HG03159 (cell line): ENCODE results near the gene LDLRAD4.

ENCODE experiments used
- ATAC-seq: cut with Tn5 transposase; IDR thresholded peaks from one replicate; pipeline ENCODE4 v1.9.1; 2021; ENCODE audit warnings: mild to moderate bottlenecking, moderate library complexity; ENCODE audit not compliant: unreplicated experiment

Gene LDLRAD4

DNA sequence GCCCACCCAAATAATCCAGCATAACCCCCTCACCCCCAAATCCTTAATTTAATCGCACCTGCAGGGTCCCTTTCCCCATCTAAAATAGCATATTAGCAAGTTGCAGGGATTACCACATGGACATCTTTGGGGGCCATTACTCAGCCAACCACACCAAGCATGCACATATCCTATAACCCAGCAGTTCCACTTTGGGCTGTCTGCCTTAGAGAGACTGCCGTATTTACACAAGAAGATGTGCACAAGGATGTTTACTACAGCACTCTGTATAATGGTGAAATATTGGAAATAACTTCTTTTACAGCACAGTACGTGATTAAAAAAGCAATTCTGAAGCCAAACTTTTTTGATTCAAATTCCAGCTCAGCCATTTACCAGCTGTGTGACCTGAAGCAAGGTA lies 17.3 kb upstream of the LDLRAD4 start:
- no peak for ATAC-seq

DNA sequence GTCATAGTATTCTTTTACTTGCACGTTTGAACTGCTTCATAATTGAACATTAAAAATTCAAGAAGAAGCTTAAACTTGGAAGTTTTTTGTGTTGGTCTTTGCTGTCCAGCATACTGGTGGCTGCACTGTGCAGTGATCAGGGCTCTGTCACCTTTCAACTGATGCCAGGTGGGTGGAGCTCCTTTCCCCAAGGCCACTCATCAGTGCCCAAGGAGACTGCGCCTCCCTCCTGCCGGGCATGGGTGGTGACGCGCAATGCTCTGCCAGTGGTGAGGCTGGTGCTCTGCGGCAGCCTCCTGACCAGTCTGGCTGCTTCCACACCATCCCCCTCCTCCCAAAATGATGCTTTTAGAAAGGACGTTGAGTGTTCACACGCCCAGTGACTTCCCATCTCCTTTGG lies 16.0 kb upstream of the LDLRAD4 start:
- ATAC-seq: no peak

DNA sequence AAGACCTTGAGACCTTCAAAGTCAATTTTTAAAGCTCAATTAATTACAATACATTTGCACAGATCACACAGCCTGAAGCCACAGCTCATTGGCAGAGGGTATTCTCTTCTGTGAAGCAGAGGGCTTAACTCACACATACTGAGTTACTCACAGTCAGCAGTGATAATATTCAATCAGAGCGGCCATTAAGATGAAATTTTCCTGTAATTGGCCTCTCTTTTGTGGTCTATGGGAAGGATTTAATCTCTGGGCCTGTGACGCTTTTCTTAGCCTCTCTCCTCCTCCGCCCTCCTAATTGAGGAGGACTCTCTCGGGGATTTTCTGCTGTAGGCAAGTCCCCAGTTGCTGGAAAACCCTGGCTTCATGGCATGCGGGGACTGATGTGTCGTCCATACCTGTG lies 12.3 kb upstream of the LDLRAD4 start:
- no peak for ATAC-seq

DNA sequence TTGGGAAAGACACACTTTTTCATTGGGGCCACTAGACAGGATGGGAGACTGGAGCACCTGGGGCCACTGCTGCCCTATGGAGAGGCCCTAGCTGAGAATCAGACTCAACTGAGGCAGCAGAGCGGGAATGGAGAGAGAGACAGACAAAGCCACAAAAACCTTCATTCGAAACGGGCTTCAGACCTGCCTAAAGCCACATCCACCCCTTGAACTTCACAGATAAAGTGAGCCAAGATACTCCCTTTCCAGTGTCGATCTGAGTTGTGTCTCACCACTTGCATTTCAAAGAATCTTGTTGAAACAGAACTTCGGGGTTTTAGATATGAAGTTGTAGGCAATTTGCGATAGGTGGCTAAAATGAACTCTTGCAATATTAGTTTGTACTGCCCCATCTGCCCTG lies 11.3 kb upstream of the LDLRAD4 start:
- ATAC-seq: no peak

DNA sequence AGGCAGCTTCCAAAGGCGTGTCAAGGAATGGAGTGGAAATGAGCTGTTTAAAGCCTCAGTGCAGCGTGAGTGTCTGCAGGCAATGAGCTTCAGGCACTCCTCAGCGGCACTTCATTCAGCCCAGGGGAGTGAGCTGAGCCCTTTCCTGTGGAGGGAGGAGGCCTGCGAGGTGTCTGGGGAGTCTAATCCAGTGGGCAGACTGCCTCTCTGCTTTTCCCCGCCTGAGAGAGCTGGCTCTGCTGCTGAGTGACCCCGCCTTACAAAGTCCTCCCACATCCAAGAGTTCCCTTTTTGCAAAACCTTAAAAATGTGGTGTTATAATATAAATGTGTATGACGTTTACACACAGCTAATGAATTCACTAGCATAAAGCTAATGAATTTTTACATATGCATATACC lies 7.0 kb upstream of the LDLRAD4 start:
- ATAC-seq: no peak

DNA sequence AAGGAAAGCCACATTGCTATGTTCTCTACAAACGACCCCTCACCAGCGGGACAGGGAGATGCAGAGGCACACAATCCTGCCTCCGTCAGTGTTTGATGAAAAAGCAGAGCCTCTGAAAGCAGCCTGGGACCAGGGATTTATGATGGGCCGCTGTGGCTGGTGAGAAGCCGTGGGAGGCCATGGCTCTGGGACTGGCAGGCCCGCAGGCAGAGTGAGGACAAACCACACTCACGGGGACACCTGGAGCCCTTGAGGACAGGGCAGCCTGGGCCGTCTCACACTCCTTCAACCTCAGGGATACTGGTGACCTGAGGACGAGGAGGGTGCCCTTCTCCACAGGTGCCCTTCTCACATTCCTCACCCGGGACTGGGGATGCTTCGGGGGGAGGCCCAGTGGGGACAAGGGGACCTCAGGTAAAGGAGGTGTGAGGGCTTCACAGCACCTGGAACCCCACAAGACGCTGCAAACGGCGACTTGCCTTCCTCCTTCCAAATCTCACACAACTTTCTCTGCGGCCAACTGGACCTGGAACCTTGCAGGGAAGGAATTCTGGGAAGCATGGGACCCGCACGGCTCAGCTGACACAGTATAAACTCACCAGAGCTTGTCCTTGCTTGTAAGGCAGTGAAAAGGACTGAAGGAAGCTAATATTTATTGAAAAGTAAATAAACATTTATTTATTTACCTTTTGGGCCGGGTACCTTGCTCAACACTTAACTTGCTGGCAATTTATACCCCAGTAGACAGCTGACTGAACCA lies 5.3 kb upstream of the LDLRAD4 start:
- no peak for ATAC-seq

DNA sequence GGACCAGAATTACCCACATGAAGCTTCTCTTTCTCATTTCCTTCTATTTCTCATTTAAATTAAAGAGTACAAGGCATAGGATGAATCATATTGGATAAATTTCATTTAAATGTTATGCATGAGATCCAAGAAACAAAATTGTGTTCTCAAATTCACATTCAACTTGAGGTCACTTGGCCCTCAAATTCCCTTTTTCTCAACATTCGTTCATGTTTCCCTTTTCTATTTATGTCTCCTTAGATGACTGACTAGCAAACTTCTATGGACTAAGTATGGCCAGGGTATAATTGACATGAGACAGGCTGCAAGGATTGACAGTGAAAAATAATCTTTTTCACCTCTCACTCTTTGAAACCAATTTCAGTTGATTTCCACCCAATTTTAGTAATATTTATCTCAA lies 4.0 kb upstream of the LDLRAD4 start:
- no peak for ATAC-seq

DNA sequence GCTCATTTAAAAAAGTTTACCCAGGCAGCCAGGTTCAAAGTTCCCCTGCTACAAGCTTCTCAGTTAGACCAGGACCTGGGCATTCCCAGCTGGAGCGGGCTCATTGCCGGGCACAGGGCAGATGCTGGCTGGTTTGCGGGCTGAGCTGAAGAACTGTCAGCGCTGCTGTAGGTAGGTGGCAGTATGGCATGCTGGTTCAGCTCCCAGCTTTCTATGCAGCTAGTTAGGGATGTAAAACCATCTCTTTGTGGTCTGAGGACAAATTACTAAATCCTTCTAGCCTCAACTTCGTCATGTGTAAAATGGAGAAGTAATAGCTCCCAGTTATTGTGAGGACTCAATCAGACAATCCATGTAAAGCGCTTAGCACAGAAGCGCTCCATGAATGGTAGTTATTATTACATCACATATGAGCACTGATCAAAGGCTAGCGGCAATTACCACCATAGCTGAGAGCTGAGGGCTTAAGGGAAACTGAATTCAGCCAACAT lies 2.4 kb upstream of the LDLRAD4 start:
- ATAC-seq: no peak

DNA sequence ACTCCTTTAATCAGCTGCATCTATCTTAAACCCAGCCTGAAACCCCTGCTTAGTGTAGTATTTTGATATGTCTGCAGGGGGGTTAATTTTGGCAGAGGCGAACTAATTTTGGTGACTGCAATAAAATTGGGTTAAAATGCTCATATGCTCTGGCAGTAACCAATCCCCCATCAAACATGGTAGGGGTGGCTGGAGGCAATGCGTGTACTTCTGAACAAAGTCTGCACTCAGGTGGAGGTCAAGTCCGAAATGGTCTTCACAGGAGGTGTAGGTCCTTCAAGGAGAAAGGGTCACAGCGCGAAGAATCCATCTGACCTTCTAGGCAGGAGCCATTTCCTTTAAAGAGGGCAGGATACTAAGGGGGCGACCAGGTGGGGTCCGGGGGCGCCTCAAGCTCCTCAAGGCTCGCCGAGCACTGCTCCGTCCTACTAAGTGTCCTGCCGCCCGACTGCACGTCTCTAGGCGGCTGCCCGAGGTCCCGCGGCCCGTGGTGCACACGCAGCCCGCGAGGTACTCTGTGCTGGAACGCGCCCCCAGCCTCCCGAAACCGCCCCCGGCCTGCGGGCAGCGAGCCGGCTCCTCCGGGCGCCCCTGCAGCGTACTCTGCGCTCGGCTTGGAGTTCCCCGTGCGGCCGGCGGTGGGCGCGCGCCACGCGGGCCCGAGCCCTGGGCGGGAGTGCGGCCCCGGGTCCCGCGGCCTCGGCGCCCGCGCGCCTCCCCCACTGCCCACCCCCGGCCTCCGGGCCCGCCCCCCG lies 1.7 kb upstream of the LDLRAD4 start:
- ATAC-seq: peak; percentile 47

DNA sequence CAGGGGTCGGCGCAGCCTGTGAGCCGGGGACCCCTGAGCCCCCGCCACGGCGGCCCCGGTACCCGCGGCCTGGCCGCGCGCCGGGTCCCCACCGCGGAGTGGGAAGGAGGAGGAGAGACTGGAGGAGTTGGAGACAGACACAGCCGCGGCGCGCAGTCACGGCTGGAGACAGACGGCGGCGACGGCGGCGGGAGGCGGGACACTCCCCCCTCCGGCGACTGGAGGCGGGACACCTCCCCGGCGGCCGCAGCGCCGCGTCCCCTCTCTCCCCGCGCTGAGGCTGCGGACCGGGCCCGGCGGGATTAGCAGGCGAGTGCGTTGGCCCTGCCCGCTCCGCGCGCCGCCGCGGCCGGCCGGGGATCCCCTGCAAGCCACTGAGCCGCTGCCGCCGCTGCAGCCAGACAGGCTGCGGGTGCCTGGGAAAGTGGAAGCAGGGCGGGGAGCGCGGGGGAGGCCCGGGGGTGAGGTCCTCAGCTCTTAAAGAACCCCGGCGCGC lies 1.0 kb upstream of the LDLRAD4 start:
- peak; percentile 31 for ATAC-seq

DNA sequence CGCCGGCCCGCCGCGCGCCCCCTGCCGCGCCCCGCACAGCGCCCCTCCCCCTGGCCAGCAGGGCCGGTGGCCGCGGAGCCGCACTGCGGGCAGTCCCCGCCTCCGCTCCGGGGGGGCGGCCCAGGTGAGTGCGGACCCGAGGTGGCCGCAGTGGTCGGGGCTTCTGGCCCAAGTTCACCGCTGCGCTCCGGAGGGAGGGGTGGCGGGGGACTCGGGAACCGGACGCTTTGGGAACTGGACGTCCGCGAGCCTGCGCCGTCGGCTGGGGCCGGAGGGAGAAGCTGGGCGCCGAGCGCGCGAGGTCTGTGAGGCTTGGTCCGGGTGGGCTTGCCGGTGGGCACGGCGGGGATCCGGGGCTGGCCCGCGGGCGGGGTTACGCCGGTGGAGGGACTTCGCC lies 591 bp upstream of the LDLRAD4 start:
- no peak for ATAC-seq

DNA sequence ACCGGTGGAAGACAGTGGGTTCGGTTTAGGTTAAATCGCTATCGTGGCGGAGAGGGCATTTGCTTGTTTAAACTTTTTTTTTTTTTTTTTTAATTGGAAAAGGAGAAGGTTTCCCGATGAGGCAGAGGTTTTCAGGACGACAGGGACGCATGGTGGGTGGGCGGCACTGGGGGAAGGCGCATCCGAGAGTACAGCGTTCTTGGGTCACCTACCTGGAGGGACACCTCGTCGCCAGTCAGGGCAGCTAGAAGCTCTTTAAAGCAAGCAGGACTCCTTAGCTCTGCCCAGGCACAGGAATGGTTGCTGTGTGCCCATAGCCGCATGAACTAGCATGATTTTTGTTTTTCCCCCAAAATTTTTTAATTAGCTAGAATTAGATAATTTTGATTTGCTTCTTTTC lies 437 bp downstream of the LDLRAD4 start:
- ATAC-seq: no peak

DNA sequence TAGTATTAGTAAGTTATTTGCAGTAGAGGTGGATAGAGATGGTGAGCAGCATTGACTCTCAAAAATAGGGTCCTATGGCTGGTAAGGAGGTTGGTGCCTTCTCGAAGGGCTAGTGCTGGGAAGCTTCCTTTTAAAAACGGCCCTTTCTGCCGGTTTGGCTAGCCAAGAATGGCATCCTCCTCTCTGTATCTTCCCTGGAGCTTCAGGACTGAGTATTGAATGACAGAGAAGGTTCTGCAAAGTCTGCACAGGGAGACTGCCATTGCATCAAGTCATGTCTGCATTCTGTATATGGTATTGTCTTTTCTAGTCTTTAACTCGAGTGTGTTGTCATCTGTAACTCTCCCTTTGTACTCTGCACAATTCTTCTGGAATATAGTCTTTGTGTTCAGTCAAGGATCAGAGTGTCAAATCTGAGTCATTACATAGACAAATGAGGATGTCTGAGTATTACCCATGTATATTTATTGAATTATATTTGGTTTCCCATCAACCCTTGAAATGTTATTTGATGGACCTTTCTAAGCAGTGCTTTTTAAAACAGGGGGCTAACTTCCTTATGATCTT lies 1.1 kb downstream of the LDLRAD4 start:
- ATAC-seq: no peak

DNA sequence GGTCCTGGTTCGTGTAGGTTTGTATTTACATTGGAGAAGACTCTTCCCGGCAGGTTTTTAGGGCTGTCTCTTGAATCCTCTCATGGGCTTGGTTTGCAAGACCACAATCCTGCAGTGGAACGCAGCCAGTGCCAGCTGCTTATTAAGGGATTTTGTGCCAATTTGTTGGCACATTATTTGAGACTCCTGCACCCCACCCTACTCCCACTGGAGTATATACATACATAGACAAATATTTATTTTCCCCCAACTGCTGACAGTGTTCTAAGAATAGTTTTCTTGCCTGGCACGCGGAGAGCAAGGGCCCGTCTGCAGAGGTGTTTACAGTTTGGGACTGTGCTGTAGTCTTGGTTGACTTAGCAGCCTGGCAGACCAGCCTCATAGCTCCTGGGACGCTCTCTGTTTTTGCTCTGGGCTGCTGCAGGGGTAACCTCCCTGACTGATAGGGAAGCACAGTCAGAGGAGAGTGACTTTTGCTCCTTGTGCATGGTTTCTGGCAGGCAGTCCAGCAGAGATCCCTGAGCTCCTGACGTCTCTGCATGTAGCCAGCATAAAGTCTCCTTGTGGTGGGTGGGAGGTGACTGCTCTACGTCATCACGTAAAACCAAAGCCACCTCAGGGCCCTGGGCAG lies 1.9 kb downstream of the LDLRAD4 start:
- no peak for ATAC-seq

DNA sequence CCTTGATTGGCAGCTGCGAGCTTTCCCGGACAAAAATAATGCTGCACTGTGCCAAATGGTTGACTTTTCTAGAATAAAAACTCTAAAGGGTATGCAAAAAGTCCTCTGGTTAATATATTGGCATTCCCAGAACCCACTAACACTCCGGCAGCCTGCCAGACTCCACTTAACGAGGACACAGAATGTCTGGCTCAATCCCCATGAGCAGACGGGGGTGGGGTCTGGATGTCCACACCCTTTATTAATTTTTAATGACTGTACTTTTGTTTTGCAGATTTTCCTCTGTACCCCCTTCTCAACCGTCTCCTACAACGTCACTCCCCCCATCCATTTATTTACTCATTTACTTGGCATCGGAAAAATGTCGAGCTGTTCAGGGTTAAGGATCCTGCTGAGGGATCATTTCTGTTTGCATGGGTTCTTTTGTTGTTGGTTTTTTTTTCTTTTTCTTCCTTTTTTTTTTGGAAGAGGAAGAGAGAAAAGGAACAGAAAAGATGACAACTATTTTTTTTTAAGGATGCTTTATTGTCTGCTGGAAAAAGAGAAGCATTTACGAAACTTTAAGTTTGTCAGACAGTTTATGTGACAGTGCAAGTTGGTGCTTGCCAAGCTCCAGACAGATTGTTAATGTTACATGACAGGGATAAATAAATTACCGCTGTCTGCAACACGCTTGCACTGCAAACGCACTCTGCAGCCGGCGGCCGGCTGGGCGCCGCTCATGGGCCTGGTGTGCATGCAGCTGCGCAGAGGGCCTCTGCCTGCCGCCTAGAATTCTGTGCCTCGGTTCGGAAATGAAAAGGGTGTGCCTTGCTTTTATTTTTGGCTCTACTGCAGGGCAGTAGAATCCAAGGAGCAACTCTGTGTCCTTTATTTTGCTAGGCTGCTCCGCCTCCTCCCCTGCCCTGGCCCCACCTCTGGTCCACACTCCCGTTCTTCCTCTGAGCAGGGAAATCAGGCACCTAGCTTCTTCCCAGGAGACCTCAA lies 3.6 kb downstream of the LDLRAD4 start:
- no peak for ATAC-seq

DNA sequence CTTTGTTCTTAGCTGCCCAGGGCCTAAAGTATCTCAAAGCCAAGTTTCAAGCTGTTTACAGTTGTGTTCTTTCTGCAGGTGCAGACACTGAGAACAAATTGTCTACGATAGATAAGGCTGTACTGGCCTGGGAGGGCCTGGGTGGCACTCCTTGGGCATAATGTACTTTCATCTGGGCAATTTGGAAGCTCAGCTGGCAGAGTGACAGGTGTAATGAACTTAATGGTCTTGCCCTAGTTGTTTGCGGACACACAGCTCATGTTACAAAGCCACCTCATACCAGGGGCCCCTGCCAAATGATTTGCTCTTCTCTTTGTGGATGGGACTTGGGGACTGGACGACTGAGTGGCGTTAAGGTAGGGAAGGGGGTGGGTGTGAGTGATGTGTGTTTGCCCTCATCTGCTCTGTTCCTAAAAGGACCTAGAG lies 4.3 kb downstream of the LDLRAD4 start:
- ATAC-seq: no peak

DNA sequence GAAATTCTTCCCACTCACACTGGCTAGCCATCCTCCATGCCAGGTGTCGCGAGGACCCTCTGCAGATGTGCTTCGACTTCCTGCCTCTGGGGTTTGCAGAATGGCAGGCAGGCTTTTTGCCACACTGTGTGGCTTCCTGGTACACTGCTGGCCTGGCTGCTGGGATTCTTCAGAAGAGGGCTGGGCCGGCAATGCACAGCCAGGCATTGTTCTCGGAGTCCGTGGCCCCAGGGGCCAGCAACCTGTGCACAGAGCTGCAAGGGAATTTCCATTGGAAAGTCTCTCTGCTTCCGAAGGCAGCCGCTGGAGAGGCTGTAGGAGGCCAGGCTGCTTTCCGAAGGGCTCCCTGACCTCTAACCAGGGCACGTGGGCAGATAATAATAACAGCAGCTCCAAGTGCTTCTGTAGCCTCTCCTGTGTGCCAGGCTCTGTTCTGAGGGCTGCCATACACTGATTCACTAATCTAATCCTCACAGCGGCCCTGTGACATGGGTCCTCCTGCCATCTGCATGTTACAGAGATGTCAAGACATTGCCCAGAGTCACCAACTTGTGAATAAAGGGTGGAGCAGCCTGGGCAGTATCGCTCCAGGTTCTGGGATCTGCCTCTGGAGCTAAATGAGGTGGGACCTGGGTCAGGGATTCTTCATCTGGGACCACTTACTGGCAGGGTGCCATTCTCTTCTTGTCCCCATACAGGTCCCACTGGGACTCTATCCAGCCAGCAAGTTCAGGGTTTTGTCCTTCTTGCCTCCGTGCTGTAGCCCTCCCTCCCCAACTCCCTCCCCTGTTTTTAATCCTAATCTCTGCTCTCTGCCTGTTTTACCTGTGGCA lies 5.0 kb downstream of the LDLRAD4 start:
- ATAC-seq: no peak

DNA sequence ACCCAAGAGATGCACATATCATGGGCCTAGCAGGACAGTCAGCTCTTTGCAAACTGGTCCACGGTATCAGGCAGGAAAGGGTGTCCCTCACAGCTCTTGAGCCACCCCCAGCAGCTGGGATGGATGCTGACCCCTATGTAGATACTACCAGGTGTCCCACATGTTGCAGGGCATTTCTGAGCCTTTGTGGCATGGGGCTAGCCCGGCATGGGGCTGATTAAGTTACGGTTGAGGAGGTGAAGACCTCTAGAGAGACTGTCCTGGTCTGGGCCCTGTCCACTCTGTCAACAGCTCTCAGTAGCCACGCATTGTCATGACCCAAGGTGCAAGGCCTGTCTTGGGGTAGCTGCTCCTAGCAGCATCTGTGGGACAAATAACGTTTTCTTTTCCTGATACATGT lies 6.7 kb downstream of the LDLRAD4 start:
- no peak for ATAC-seq

DNA sequence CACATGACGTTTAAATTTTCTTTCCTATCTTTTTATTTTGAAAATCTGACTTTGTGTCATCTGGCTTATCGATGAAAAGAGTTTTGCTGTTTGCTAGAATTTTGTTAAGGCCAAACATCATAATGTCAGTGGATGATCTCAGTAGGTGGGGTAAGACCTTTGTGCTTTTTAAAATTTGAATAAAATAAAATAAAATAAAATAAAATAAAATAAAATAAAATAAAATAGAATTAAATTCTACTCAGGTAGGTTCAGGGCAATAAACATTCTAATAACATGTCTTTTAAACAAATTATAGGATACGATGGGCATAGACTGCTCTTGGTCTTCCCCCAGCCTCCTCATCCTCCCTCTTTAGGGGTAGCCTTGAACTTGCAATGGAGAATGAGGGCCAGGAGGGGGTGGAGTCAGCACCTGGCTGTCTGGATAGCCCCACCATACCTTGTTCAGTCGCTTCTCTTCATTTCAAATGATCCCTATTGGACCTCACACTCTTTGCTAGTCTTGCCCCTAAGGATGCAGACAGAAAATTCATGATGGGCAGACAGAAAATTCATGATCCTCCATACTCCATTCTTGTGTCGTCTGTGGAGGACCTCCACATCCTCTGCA lies 8.1 kb downstream of the LDLRAD4 start:
- ATAC-seq: no peak
